Transverse colon (tissue), 4 donors: ENCODE results near the gene JMJD6.

Source experiments
- CTCF ChIP-seq, 5 experiments: fragments of 200-600 bp in 3 of 5; fragments of 450-650 bp in 2 of 5; sonication (generic) in 3 of 5; IDR thresholded peaks; 1 replicate in 2 of 5; 2 replicates in 3 of 5; pipeline ENCODE4 v1.5.1; 2016 to 2017; ENCODE audit warnings: antibody characterized with exemption in 5 of 5, inconsistent platforms in 3 of 5, mild to moderate bottlenecking in 2 of 5, moderate library complexity in 1 of 5
- EP300 ChIP-seq: sonication (generic); formaldehyde crosslinking; IDR thresholded peaks from one replicate; pipeline ENCODE4 v1.6.1; 2017; ENCODE audit warnings: antibody characterized with exemption, low read depth
- POLR2A ChIP-seq: fragments of 450-650 bp; IDR thresholded peaks from one replicate; pipeline ENCODE4 v1.6.1; 2016; ENCODE audit warnings: antibody characterized with exemption, mild to moderate bottlenecking, moderate library complexity
- POLR2AphosphoS5 ChIP-seq, 3 donors: sonication (generic); formaldehyde crosslinking; IDR thresholded peaks; one replicate each; pipeline ENCODE4 v1.6.1; 2016; ENCODE audit warnings: antibody characterized with exemption in 3 of 3

DNA sequence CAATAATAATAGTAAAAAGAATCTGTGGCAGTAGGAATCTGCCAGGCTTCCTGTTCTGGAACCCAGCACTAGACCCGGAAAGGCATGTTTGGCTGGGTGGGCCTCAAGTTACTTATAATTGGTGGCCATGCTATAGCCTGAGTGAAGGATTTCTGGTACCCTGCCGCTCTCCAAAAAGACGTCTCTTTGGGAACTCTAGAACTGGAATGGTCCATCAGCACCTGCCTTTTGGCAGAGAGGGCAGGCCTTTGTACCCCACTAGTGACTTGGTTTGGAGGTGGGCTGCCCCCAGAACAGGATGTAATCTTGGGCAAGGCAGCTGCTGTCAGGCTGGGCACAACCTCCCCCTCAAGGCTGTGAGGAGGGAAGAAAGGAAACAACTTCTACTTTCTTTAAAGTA, 53.5 kb downstream of the JMJD6 start:
- TF ChIP-seq POLR2AphosphoS5 (IDR thresholded peaks at IDR 0.05) (no peak), POLR2A (no peak), CTCF (IDR thresholded peaks at IDR 0.05) (no peak), EP300 (no peak)
